HG03139 (cell line): ENCODE measurements around the gene NIPBL.
"Not testable (repeated sequence)": the region's sequence is repeated elsewhere in the genome, so short reads cannot be mapped to it uniquely, and the experiment has no call there.

ENCODE experiments used
- ATAC-seq: cut with Tn5 transposase; IDR thresholded peaks from one replicate; pipeline ENCODE4 v1.9.1; 2021; ENCODE audit not compliant: unreplicated experiment

Gene NIPBL

DNA sequence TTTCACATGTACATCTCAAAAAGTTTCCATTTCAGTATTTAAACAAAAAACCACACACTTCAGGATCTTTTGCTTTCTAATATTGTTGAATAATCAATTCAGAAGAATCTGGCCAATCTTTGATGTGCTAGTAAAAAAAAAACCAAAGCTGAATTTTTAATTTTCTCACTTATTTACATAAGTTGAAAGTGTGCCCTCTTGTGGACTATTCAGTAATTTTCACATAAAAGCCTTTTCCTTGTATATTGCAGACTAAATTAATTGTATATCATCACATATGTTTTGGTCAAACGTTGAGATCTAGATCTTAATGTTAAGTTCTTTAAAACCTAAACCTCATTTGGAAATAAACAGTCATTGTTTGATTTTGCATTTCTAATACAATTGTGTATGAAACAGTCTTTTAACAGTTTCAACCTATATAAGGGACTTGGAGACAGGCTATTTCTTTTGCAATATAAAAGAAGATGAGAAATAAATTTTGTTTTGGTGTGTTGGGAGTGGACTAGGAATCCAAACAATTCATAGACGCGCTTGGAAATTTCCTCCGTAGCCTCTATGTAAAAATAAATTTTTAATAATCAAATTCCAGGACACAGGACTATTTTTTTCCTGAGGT is 68.1 kb downstream of the NIPBL start:
- ATAC-seq, result no peak

GRCh38 chr5:36945687-36946086 is 69.1 kb downstream of the NIPBL start:
- no peak for ATAC-seq

GRCh38 chr5:36946101-36946500 is 69.5 kb downstream of the NIPBL start:
- no peak for ATAC-seq

- no peak for ATAC-seq
These were observed 71.5 kb downstream of the NIPBL start for GRCh38 chr5:36948041-36948440.

GRCh38 chr5:36948650-36949049 is 72.1 kb downstream of the NIPBL start:
- ATAC-seq, result no peak

- ATAC-seq, result no peak
These were observed 73.0 kb downstream of the NIPBL start for GRCh38 chr5:36949593-36949992.

- ATAC-seq, result no peak
These were observed 74.3 kb downstream of the NIPBL start for GRCh38 chr5:36950586-36951457.

GRCh38 chr5:36953043-36953442 is 76.5 kb downstream of the NIPBL start:
- ATAC-seq, result no peak

- ATAC-seq, result no peak
These were observed 81.5 kb downstream of the NIPBL start for GRCh38 chr5:36957953-36958537.

DNA sequence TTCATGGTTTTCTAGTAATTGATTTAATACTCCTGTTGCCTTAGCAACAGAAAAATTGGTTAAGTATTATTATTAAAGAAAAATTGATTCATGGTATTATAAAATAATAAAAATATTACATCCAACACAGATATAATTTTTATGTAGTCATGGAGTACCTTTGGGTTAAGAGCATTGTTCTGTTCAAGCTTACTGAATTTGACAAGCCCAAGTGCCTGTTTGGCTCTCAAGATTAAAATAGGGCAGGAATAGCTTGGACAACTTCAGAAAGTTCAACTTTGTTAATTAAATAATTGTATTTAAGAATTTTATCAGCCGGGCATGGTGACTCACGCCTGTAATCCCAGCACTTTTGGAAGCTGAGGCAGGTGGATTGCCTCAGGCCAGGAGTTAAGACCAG is 82.0 kb downstream of the NIPBL start:
- ATAC-seq, result no peak

GRCh38 chr5:36965179-36965578 is 88.6 kb downstream of the NIPBL start:
- ATAC-seq, result no peak

GRCh38 chr5:36969700-36970395 is 93.3 kb downstream of the NIPBL start:
- no peak for ATAC-seq

GRCh38 chr5:36978196-36978595 is 101.6 kb downstream of the NIPBL start:
- no peak for ATAC-seq

GRCh38 chr5:36982146-36982545 is 105.6 kb downstream of the NIPBL start:
- no peak for ATAC-seq

GRCh38 chr5:36985387-36985786 is 108.8 kb downstream of the NIPBL start:
- no peak for ATAC-seq

GRCh38 chr5:36988396-36988795 is 111.8 kb downstream of the NIPBL start:
- ATAC-seq, result no peak

DNA sequence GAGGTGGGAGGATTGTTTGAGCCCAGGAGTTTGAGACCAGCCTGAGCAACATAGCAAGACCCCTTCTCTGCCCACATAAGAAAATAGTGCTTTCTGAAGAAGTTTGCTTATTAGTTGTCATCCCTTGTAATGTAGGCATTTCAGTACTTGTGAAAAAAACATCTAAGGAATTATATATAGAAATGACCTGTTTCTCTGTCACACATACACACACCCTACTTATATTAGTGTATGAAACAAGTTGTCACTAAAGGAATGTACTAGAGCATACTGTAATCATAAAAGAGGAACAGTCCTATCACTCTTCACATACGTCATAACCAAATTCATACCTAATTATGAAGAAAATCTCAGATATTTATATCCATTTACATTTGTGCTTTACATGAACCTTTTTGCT is 122.0 kb downstream of the NIPBL start:
- no peak for ATAC-seq

- no peak for ATAC-seq
These were observed 125.7 kb downstream of the NIPBL start for GRCh38 chr5:37002176-37002751.

DNA sequence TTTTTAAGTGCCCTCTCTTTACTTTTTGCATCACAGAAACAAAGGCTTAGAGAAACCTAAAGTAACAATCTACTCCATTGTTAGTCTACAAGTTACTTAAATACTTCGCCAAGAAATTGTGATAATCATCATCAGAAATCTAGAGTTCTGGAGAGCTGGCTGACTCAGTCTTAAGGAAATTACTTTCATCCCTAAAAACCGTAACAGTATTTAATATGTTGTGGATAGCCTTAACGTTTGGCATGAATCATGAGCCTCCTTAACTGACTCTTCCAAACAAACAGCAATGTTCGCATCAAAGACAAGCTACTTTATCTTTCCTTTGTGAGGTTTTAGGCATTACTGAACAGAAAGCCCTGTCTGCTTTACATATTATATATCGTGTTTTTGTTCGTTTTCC is 128.7 kb downstream of the NIPBL start:
- ATAC-seq, result no peak

DNA sequence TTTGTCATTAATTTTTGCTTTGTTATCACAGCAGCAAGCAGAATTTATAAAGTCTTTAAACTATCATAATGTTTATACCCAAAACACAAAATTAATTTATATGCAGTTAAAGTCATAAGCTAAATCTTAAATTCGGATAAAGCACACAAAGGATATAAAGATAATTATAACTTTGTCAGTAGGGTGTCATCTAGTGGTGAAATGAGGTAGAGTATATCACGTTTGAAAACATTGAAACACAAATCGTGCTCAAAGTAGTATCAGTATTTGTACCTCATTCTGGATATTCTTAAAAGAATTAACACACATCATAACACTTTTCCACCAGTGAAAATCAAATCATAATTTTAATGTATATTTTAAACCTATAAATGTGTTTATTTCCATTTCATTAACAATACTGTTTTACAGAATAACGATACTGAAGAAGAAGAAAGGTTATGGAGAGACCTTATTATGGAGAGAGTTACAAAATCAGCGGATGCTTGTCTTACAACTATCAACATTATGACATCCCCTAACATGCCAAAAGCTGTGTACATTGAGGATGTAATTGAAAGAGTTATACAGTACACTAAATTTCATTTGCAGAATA is 129.5 kb downstream of the NIPBL start:
- ATAC-seq, result no peak

GRCh38 chr5:37013181-37013580 is 136.6 kb downstream of the NIPBL start:
- not testable (repeated sequence) for ATAC-seq
